ENCODE measurements around the gene DPCD.
"Not testable (repeated sequence)": the region's sequence is repeated elsewhere in the genome, so short reads cannot be mapped to it uniquely, and the experiment has no call there.

The DPCD gene

GRCh38 chr10:101623528-101623927, 35.4 kb downstream of the DPCD start:
- DNase-seq, result no peak

GRCh38 chr10:101624526-101625102, 36.5 kb downstream of the DPCD start:
- DNase-seq, result no peak

- no peak for DNase-seq
Measured at GRCh38 chr10:101625821-101626412, 37.8 kb downstream of the DPCD start.

- no peak for DNase-seq
Measured at GRCh38 chr10:101629837-101630632, 41.9 kb downstream of the DPCD start.

GRCh38 chr10:101630633-101630920, 42.5 kb downstream of the DPCD start:
- no peak for DNase-seq

GRCh38 chr10:101631821-101632475, 43.8 kb downstream of the DPCD start:
- DNase-seq, result no peak

GRCh38 chr10:101633510-101633909, 45.4 kb downstream of the DPCD start:
- DNase-seq, result not testable (repeated sequence)

GRCh38 chr10:101639141-101639900, 51.2 kb downstream of the DPCD start:
- no peak for DNase-seq

GRCh38 chr10:101643546-101643945, 55.4 kb downstream of the DPCD start:
- DNase-seq, result no peak

GRCh38 chr10:101644002-101644401, 55.9 kb downstream of the DPCD start:
- no peak for DNase-seq

GRCh38 chr10:101645659-101646058, 57.5 kb downstream of the DPCD start:
- DNase-seq, result no peak

- peak; percentile 71 for DNase-seq
Measured at GRCh38 chr10:101646364-101646763, 58.2 kb downstream of the DPCD start.

GRCh38 chr10:101647255-101647654, 59.1 kb downstream of the DPCD start:
- no peak for DNase-seq

GRCh38 chr10:101649525-101650085, 61.5 kb downstream of the DPCD start:
- DNase-seq, result no peak

GRCh38 chr10:101650863-101651262, 62.7 kb downstream of the DPCD start:
- no peak for DNase-seq

- DNase-seq, result no peak
Measured at GRCh38 chr10:101651336-101651735, 63.2 kb downstream of the DPCD start.

- DNase-seq, result no peak
Measured at GRCh38 chr10:101653536-101653935, 65.4 kb downstream of the DPCD start.

GRCh38 chr10:101655570-101655969, 67.4 kb downstream of the DPCD start:
- no peak for DNase-seq

- DNase-seq, result no peak
Measured at GRCh38 chr10:101656890-101657289, 68.8 kb downstream of the DPCD start.

GRCh38 chr10:101658975-101659374, 70.9 kb downstream of the DPCD start:
- no peak for DNase-seq
